ENCODE results near the gene MKX.

DNA sequence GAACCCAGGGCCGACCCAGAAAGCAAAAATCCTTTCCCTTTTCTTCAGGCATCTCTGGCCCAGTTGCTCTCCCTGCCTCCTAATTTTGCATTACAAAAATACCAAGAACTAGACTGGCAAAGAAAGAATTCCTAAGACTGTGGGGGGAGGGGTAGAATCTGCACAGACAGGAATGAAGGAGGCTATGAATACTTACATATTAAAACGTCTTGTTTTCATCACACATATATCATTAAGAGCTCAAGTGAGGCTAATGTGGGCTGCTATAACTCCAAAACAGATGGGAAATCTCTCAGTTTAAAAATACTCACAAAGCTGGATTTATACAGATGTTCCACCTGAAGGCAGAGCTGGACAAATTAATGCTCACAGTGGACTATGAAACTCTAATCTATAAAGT is 29.2 kb upstream of the MKX start:
- TF ChIP-seq, protein P1, sequence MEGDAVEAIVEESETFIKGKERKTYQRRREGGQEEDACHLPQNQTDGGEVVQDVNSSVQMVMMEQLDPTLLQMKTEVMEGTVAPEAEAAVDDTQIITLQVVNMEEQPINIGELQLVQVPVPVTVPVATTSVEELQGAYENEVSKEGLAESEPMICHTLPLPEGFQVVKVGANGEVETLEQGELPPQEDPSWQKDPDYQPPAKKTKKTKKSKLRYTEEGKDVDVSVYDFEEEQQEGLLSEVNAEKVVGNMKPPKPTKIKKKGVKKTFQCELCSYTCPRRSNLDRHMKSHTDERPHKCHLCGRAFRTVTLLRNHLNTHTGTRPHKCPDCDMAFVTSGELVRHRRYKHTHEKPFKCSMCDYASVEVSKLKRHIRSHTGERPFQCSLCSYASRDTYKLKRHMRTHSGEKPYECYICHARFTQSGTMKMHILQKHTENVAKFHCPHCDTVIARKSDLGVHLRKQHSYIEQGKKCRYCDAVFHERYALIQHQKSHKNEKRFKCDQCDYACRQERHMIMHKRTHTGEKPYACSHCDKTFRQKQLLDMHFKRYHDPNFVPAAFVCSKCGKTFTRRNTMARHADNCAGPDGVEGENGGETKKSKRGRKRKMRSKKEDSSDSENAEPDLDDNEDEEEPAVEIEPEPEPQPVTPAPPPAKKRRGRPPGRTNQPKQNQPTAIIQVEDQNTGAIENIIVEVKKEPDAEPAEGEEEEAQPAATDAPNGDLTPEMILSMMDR (IDR thresholded peaks at IDR 0.05) = no peak
- no peak for TF ChIP-seq POLR2A (IDR thresholded peaks at IDR 0.05)
